Liver (tissue), 9 donors: ENCODE measurements around the gene ZNF471. TPM values are rescaled to one million over a fixed set of nuclear protein-coding genes. Genes with fewer than 3 reads are reported as not detected.
A peak's percentile ranks its signal among the peaks of the same experiment; 100 is the strongest.

Experiments used
- DNase-seq: peaks from one replicate; pipeline ENCODE4 v3.0.0-alpha.2; 2017; ENCODE audit warnings: low spot score
- H3K27ac ChIP-seq, 2 donors: one replicate each; pipeline ENCODE4 v1.7.0; 2013; ENCODE audit warnings: inconsistent platforms in 2 of 2, low read length in 2 of 2, control low read depth in 1 of 2, low read depth in 1 of 2, mild to moderate bottlenecking in 1 of 2
- H3K27me3 ChIP-seq, 4 donors: one replicate each; pipeline versions ENCODE4 v1.6.1 to v1.7.0; 2013; ENCODE audit warnings: low read length in 3 of 4, inconsistent platforms in 1 of 4, mild to moderate bottlenecking in 1 of 4, moderate library complexity in 1 of 4; ENCODE audit not compliant: control insufficient read depth in 4 of 4, insufficient read depth in 4 of 4
- H3K36me3 ChIP-seq, 4 donors: one replicate each; pipeline versions ENCODE4 v1.6.1 to v1.7.0; 2013; ENCODE audit warnings: low read length in 3 of 4, mild to moderate bottlenecking in 3 of 4, low read depth in 1 of 4, moderate library complexity in 1 of 4; ENCODE audit not compliant: control insufficient read depth in 4 of 4, insufficient read depth in 3 of 4
- H3K4me1 ChIP-seq, 4 donors: one replicate each; pipeline versions ENCODE4 v1.6.1 to v1.7.0; 2013; ENCODE audit warnings: low read length in 3 of 4, mild to moderate bottlenecking in 3 of 4, moderate library complexity in 1 of 4; ENCODE audit not compliant: control insufficient read depth in 4 of 4, insufficient read depth in 4 of 4
- H3K4me3 ChIP-seq, 3 donors: one replicate each; pipeline versions ENCODE4 v1.6.1 to v1.7.0; 2013; ENCODE audit warnings: low read length in 3 of 3, control low read depth in 1 of 3, low read depth in 1 of 3, mild to moderate bottlenecking in 1 of 3
- H3K9ac ChIP-seq, 2 donors: one replicate each; pipeline ENCODE4 v1.7.0; 2013; ENCODE audit warnings: low read length in 2 of 2, mild to moderate bottlenecking in 2 of 2, moderate library complexity in 2 of 2, control low read depth in 1 of 2, low read depth in 1 of 2
- H3K9me3 ChIP-seq, 4 donors: one replicate each; pipeline versions ENCODE4 v1.6.1 to v1.7.0; 2013; ENCODE audit warnings: low read length in 3 of 4; ENCODE audit not compliant: control insufficient read depth in 4 of 4
- CTCF ChIP-seq: fragments of 150-350 bp; IDR thresholded peaks from 2 replicates; pipeline ENCODE4 v1.5.1; 2017; ENCODE audit warnings: improper control_type of control experiment, low read depth, low read length; ENCODE audit not compliant: missing input control
- EGR1 ChIP-seq, 2 donors: IDR thresholded peaks; 2 replicates each; pipeline ENCODE4 v1.6.1; 2016 to 2018; ENCODE audit warnings: antibody characterized with exemption in 2 of 2, low read depth in 2 of 2
- FOXA1 ChIP-seq: IDR thresholded peaks from 2 replicates; pipeline ENCODE4 v1.6.1; 2016; ENCODE audit warnings: antibody characterized with exemption
- FOXA2 ChIP-seq: IDR thresholded peaks from 2 replicates; pipeline ENCODE4 v1.6.1; 2016; ENCODE audit warnings: antibody characterized with exemption
- GABPA ChIP-seq, 2 donors: IDR thresholded peaks in 1 of 2; conservative IDR thresholded peaks in 1 of 2; 2 replicates each; pipeline ENCODE4 v1.6.1; 2016; ENCODE audit warnings: antibody characterized with exemption in 2 of 2, mild to moderate bottlenecking in 1 of 2, moderate library complexity in 1 of 2
- HNF4A ChIP-seq, 2 donors: conservative IDR thresholded peaks; 2 replicates each; pipeline ENCODE4 v1.6.1; 2016; ENCODE audit warnings: antibody characterized with exemption in 2 of 2, mild to moderate bottlenecking in 2 of 2
- HNF4G ChIP-seq: IDR thresholded peaks from 2 replicates; pipeline ENCODE4 v1.6.1; 2016; ENCODE audit warnings: antibody characterized with exemption
- JUND ChIP-seq, 2 donors: IDR thresholded peaks; 2 replicates each; pipeline ENCODE4 v1.6.1; 2016; ENCODE audit warnings: antibody characterized with exemption in 2 of 2
- MAX ChIP-seq: IDR thresholded peaks from 2 replicates; pipeline ENCODE4 v1.6.1; 2016; ENCODE audit warnings: antibody characterized with exemption
- NR2F2 ChIP-seq: IDR thresholded peaks from 2 replicates; pipeline ENCODE4 v1.6.1; 2016; ENCODE audit warnings: antibody characterized with exemption
- RAD21 ChIP-seq, 2 donors: IDR thresholded peaks; 2 replicates each; pipeline ENCODE4 v1.6.1; 2016; ENCODE audit warnings: antibody characterized with exemption in 2 of 2, mild to moderate bottlenecking in 2 of 2
- REST ChIP-seq: IDR thresholded peaks from 2 replicates; pipeline ENCODE4 v1.6.1; 2016; ENCODE audit warnings: antibody characterized with exemption, mild to moderate bottlenecking
- RXRA ChIP-seq, 2 donors: IDR thresholded peaks; 2 replicates each; pipeline ENCODE4 v1.6.1; 2017 to 2018; ENCODE audit warnings: antibody characterized with exemption in 2 of 2, mild to moderate bottlenecking in 1 of 2
- SP1 ChIP-seq: IDR thresholded peaks from 2 replicates; pipeline ENCODE4 v1.6.1; 2018; ENCODE audit warnings: antibody characterized with exemption, mild to moderate bottlenecking
- TAF1 ChIP-seq: conservative IDR thresholded peaks from 2 replicates; pipeline ENCODE4 v1.6.1; 2016; ENCODE audit warnings: antibody characterized with exemption, mild to moderate bottlenecking
- YY1 ChIP-seq: IDR thresholded peaks from 2 replicates; pipeline ENCODE4 v1.6.1; 2016; ENCODE audit warnings: antibody characterized with exemption, mild to moderate bottlenecking
- WGBS: extraction: QIAGEN DNeasy Blood & Tissue Kit; methylation state at CpG from one replicate; pipeline ENCODE4 v1.1.7; 2013; 5-methylcytosine and 5-hydroxymethylcytosine counted together
- polyA plus RNA-seq, 2 donors: library from polyadenylated mRNA; stranded (reverse) in 1 of 2; unstranded in 1 of 2; fragments of 200-250 nt in 1 of 2; fragments of >200 nt in 1 of 2; fragmentation: Nextera tagmentation in 1 of 2; extraction: Ambion mirVana in 1 of 2; gene quantifications; one replicate each; pipeline versions ENCODE4 v1.2.1 to v1.2.3, GENCODE V29; 2013 to 2015
- total RNA-seq, 2 donors: library from RNA; depleted of rRNA; stranded (reverse); fragments of >200 nt; gene quantifications; one replicate each; pipeline ENCODE4 v1.2.3, GENCODE V29; 2014
- TF ChIP-seq, protein P1 (sequence below): IDR thresholded peaks from 2 replicates; pipeline ENCODE4 v1.6.1; 2016; ENCODE audit warnings: antibody characterized with exemption
- TF ChIP-seq, protein P2 (sequence below): IDR thresholded peaks from 2 replicates; pipeline ENCODE4 v1.6.1; 2016; ENCODE audit warnings: antibody characterized with exemption
- donor health status: healthy.
- donor health status: healthy.
- donor health status: healthy.
- donor health status: healthy.
- donor health status: healthy.

Gene ZNF471
- total and polyA plus RNA-seq, 4 donors, result 0.77 to 2.3 (median 0.96) TPM

DNA sequence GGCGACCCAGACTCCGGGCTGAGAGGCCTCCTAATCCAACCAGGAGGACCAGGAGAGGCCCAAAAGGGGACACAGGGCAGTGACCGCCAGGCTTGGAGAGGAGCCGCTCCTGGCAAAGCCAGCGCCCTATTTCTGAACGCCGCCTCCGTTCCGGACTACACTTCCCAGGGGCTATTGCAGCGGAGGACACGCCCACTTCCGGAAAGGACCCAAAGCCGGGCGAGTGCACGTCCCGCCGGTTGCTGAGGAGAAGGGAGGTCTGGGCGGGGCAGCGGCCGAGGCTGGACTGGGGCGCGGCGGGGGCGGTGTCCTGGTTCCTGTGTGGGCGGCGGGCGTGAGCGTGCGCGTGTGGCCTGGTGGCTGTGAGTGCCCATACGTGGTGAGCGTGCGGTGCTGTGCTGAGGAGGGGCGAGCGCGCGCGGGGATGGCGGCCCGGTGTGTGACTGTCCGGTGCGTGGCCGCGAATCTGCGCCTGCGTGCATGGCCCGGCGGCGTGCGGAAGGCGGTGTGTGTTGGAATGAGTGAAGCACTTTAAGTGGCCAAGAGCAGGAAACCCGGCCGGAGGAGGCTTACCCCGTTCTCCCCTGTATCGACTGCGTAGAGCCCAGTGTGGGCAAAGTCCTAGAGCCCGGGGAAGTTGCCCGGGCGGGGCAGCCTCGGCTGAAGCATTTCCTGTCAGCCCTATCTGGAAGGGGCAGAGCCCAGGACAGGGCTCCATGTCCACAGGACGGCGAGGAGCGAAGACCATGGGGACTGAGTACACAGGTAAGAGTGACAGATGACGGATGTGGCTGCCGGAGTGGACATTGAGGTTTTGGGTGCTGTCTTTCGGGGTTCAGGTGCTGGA, 59.8 kb downstream of the ZNF471 start, which contains the start of gene ZNF470 (continued):
- TF ChIP-seq CTCF (no peak), RAD21 (IDR thresholded peaks at IDR 0.05) (peak in 1 of 2 donors; percentile 14), FOXA2 (no peak), EGR1 (IDR thresholded peaks at IDR 0.05; ENCODE audit: low read depth in 2 of 2) (peak; percentile 92 to 96), TAF1 (no peak), HNF4A (conservative IDR thresholded peaks at IDR 0.05) (peak; percentile 27 to 40), JUND (IDR thresholded peaks at IDR 0.05) (no peak), YY1 (peak; percentile 77), GABPA (IDR thresholded peaks at IDR 0.05 in 1 of 2, conservative IDR thresholded peaks at IDR 0.05 in 1 of 2) (peak; percentile 57 to 91), SP1 (peak; percentile 56), HNF4G (no peak), RXRA (IDR thresholded peaks at IDR 0.05) (peak; percentile 24 to 34)

DNA sequence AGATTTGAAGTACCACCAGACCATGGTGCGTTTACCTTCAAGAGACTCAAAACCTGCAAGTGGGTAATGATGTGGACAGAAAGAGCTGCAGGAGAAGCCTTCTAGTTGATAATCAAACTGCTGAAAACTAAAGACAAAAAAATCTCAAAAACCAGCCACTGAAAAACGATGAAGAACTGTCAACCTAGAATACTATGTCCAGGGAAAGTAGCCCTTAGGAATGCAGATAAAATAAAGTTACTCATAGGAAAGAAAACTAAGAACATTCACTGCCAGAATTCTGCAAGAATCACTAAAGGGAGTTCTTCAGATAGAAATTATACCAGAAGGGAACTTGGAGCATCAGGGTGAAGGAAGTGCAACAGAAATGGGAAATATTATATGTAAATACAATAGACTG, 64.9 kb downstream of the ZNF471 start:
- H3K27me3 ChIP-seq, result no peaks in the 10 kb centered on the region
- H3K27ac ChIP-seq, result no peak overlapping the region
- no peak for TF ChIP-seq HNF4G
- no peak for TF ChIP-seq FOXA1
- no peak for TF ChIP-seq FOXA2
- TF ChIP-seq TAF1, result no peak
- TF ChIP-seq NR2F2, result no peak
- TF ChIP-seq REST, result no peak
- TF ChIP-seq, protein P1, sequence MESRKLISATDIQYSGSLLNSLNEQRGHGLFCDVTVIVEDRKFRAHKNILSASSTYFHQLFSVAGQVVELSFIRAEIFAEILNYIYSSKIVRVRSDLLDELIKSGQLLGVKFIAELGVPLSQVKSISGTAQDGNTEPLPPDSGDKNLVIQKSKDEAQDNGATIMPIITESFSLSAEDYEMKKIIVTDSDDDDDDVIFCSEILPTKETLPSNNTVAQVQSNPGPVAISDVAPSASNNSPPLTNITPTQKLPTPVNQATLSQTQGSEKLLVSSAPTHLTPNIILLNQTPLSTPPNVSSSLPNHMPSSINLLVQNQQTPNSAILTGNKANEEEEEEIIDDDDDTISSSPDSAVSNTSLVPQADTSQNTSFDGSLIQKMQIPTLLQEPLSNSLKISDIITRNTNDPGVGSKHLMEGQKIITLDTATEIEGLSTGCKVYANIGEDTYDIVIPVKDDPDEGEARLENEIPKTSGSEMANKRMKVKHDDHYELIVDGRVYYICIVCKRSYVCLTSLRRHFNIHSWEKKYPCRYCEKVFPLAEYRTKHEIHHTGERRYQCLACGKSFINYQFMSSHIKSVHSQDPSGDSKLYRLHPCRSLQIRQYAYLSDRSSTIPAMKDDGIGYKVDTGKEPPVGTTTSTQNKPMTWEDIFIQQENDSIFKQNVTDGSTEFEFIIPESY, result no peak
- no peak for TF ChIP-seq MAX
- no peak for TF ChIP-seq EGR1 (IDR thresholded peaks at IDR 0.05; ENCODE audit: low read depth in 2 of 2)
- no peak for TF ChIP-seq RAD21 (IDR thresholded peaks at IDR 0.05)
- TF ChIP-seq YY1, result no peak
- TF ChIP-seq, protein P2, sequence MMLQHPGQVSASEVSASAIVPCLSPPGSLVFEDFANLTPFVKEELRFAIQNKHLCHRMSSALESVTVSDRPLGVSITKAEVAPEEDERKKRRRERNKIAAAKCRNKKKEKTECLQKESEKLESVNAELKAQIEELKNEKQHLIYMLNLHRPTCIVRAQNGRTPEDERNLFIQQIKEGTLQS, result no peak
- no peak for TF ChIP-seq HNF4A (conservative IDR thresholded peaks at IDR 0.05)
- TF ChIP-seq SP1, result no peak
- TF ChIP-seq RXRA (IDR thresholded peaks at IDR 0.05), result no peak
- TF ChIP-seq CTCF, result no peak
- TF ChIP-seq GABPA (IDR thresholded peaks at IDR 0.05 in 1 of 2, conservative IDR thresholded peaks at IDR 0.05 in 1 of 2), result no peak
- TF ChIP-seq JUND (IDR thresholded peaks at IDR 0.05), result no peak
- H3K36me3 ChIP-seq, result peaks cover 20 to 88% (median 79%) of the 10 kb centered on the region in 4 donors
- no peak overlapping the region for H3K9ac ChIP-seq
- WGBS, result 48% methylated on average over 2 of the region's 2 CpGs
- H3K4me3 ChIP-seq, result peak overlapping the region in 2 of 3 donors; percentile 11 to 58
- no peak for DNase-seq
- H3K9me3 ChIP-seq, result peaks cover 46 to 94% (median 71%) of the 10 kb centered on the region in 4 donors
- peaks cover 3 to 8% (median 6%) of the 10 kb centered on the region in 4 donors for H3K4me1 ChIP-seq
